ENCODE results near the gene ACTN2.

DNA sequence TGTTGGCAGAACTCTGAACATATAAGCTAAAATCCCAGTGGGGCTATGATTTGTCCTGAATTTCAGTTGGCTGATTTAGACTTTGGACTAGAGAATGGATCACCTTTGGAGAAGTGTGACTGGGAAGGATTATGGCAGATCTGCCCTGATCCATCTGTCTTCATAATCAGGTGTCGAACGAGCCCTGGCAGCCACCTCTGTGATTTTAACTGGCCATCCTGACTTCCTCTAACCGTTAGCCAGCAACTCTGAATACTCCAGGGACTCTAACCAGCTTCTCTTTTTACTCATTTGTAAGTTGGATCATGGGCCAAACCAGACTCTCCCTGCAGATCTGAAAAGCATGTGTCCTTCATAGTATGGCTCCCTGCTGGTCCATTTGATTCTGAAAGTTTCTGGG lies 32.0 kb downstream of the ACTN2 start:
- TF ChIP-seq, protein P1, sequence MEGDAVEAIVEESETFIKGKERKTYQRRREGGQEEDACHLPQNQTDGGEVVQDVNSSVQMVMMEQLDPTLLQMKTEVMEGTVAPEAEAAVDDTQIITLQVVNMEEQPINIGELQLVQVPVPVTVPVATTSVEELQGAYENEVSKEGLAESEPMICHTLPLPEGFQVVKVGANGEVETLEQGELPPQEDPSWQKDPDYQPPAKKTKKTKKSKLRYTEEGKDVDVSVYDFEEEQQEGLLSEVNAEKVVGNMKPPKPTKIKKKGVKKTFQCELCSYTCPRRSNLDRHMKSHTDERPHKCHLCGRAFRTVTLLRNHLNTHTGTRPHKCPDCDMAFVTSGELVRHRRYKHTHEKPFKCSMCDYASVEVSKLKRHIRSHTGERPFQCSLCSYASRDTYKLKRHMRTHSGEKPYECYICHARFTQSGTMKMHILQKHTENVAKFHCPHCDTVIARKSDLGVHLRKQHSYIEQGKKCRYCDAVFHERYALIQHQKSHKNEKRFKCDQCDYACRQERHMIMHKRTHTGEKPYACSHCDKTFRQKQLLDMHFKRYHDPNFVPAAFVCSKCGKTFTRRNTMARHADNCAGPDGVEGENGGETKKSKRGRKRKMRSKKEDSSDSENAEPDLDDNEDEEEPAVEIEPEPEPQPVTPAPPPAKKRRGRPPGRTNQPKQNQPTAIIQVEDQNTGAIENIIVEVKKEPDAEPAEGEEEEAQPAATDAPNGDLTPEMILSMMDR (conservative IDR thresholded peaks at IDR 0.05; ENCODE audit: low read length) = no peak
- no peak for TF ChIP-seq EZH2phosphoT487 (IDR thresholded peaks at IDR 0.05; ENCODE audit: borderline replicate concordance)

Data from Loucy (cell line).